IPS-18a (cell line): ENCODE results near the gene FGL2.
"Not testable (repeated sequence)": the region's sequence is repeated elsewhere in the genome, so short reads cannot be mapped to it uniquely, and the experiment has no call there.

Experiments used
- H3K27ac ChIP-seq: one replicate; pipeline ENCODE4 v1.5.1; 2013; ENCODE audit warnings: low read length
- H3K27me3 ChIP-seq: one replicate; pipeline ENCODE4 v1.6.1; 2013; ENCODE audit warnings: mild to moderate bottlenecking, low read length; ENCODE audit not compliant: control insufficient read depth, insufficient read depth
- H3K36me3 ChIP-seq: one replicate; pipeline ENCODE4 v1.6.1; 2013; ENCODE audit warnings: low read depth, low read length; ENCODE audit not compliant: control insufficient read depth
- H3K4me1 ChIP-seq: one replicate; pipeline ENCODE4 v1.6.1; 2013; ENCODE audit warnings: low read depth, low read length; ENCODE audit not compliant: control insufficient read depth
- H3K4me3 ChIP-seq: one replicate; pipeline ENCODE4 v1.5.1; 2013; ENCODE audit warnings: low read length
- H3K9ac ChIP-seq: one replicate; pipeline ENCODE4 v1.6.1; 2013; ENCODE audit warnings: mild to moderate bottlenecking, low read length, moderate library complexity
- H3K9me3 ChIP-seq: one replicate; pipeline ENCODE4 v1.6.1; 2013; ENCODE audit warnings: low read depth, low read length; ENCODE audit not compliant: control insufficient read depth

Gene FGL2

GRCh38 chr7:77178024-77178423 is 21.6 kb downstream of the FGL2 start:
- H3K9me3 ChIP-seq, H3K9ac ChIP-seq, H3K4me3 ChIP-seq, H3K27me3 ChIP-seq, H3K27ac ChIP-seq, H3K36me3 ChIP-seq, H3K4me1 ChIP-seq: not testable (repeated sequence)

- H3K27me3 ChIP-seq, H3K4me3 ChIP-seq, H3K9ac ChIP-seq, H3K9me3 ChIP-seq, H3K4me1 ChIP-seq, H3K36me3 ChIP-seq, H3K27ac ChIP-seq: not testable (repeated sequence)
These were observed 22.2 kb downstream of the FGL2 start for GRCh38 chr7:77177321-77177904.

- H3K36me3 ChIP-seq, H3K9ac ChIP-seq, H3K9me3 ChIP-seq, H3K4me1 ChIP-seq, H3K27me3 ChIP-seq, H3K4me3 ChIP-seq, H3K27ac ChIP-seq: not testable (repeated sequence)
These were observed 24.3 kb downstream of the FGL2 start for GRCh38 chr7:77175274-77175800.

GRCh38 chr7:77174418-77174817 is 25.2 kb downstream of the FGL2 start:
- H3K27ac ChIP-seq, H3K4me3 ChIP-seq, H3K27me3 ChIP-seq, H3K4me1 ChIP-seq, H3K9ac ChIP-seq, H3K36me3 ChIP-seq, H3K9me3 ChIP-seq: not testable (repeated sequence)

GRCh38 chr7:77172437-77173172 is 27.0 kb downstream of the FGL2 start:
- not testable (repeated sequence) for H3K36me3 ChIP-seq, H3K9ac ChIP-seq, H3K4me1 ChIP-seq, H3K4me3 ChIP-seq, H3K9me3 ChIP-seq, H3K27ac ChIP-seq, H3K27me3 ChIP-seq

GRCh38 chr7:77171073-77171472 is 28.5 kb downstream of the FGL2 start:
- H3K36me3 ChIP-seq, H3K4me1 ChIP-seq, H3K9me3 ChIP-seq, H3K4me3 ChIP-seq, H3K27me3 ChIP-seq, H3K27ac ChIP-seq, H3K9ac ChIP-seq: not testable (repeated sequence)

- no peaks in the 10 kb centered on the region for H3K9me3 ChIP-seq
- no peak overlapping the region for H3K27ac ChIP-seq
- no peaks in the 10 kb centered on the region for H3K27me3 ChIP-seq
- H3K9ac ChIP-seq, result no peak overlapping the region
- H3K36me3 ChIP-seq, result no peaks in the 10 kb centered on the region
- no peak overlapping the region for H3K4me3 ChIP-seq
- no peaks in the 10 kb centered on the region for H3K4me1 ChIP-seq
These were observed 42.2 kb downstream of the FGL2 start for GRCh38 chr7:77157446-77157845.

- H3K9me3 ChIP-seq, H3K27ac ChIP-seq, H3K4me3 ChIP-seq, H3K4me1 ChIP-seq, H3K9ac ChIP-seq, H3K36me3 ChIP-seq, H3K27me3 ChIP-seq: not testable (repeated sequence)
These were observed 42.6 kb downstream of the FGL2 start for GRCh38 chr7:77157034-77157433.

- not testable (repeated sequence) for H3K4me3 ChIP-seq, H3K27ac ChIP-seq, H3K4me1 ChIP-seq, H3K36me3 ChIP-seq, H3K9ac ChIP-seq, H3K9me3 ChIP-seq, H3K27me3 ChIP-seq
These were observed 43.8 kb downstream of the FGL2 start for GRCh38 chr7:77155601-77156377.

- H3K4me1 ChIP-seq, H3K27me3 ChIP-seq: not testable (repeated sequence)
These were observed 44.6 kb downstream of the FGL2 start for GRCh38 chr7:77154917-77155464.

GRCh38 chr7:77152232-77152631 is 47.4 kb downstream of the FGL2 start:
- not testable (repeated sequence) for H3K9ac ChIP-seq, H3K4me1 ChIP-seq, H3K27me3 ChIP-seq, H3K27ac ChIP-seq, H3K4me3 ChIP-seq, H3K36me3 ChIP-seq, H3K9me3 ChIP-seq

More at GRCh38 chr7:77154917-77155464, 44.6 kb downstream of the FGL2 start:
- H3K9ac ChIP-seq, result peak overlapping the region; percentile 13
- not testable (repeated sequence) for H3K27ac ChIP-seq, H3K4me3 ChIP-seq, H3K36me3 ChIP-seq, H3K9me3 ChIP-seq
